PC-9 (cell line): Measurements from ENCODE around the gene OR8I2. TPM values are rescaled to one million over a fixed set of nuclear protein-coding genes. Genes with fewer than 3 reads are reported as not detected.

ENCODE experiments used
- Bru-seq: library from RNA; stranded (reverse); fragments of 400-500 nt; gene quantifications from one replicate; lab custom pipeline; 2021; lab: Mats Ljungman, UMichigan
- BruChase-seq, 2 experiments: library from RNA; stranded (reverse); fragments of 400-500 nt; gene quantifications; one replicate each; lab custom pipeline; 2021; lab: Mats Ljungman, UMichigan
- BruUV-seq: library from RNA; stranded (reverse); fragments of 400-500 nt; replicated peaks from 2 replicates; lab custom pipeline; 2021; lab: Mats Ljungman, UMichigan
- CTCF ChIA-PET: fragments of 300-600 bp; sonication (Branson Sonifier 250); formaldehyde crosslinking; loops from one replicate; lab custom pipeline; 2022; ENCODE audit warnings: antibody characterized with exemption; lab: Charles Lee
- POLR2A ChIA-PET: fragments of 300-600 bp; sonication (Branson Sonifier 250); formaldehyde crosslinking; loops from one replicate; lab custom pipeline; 2022; ENCODE audit warnings: antibody characterized with exemption; ENCODE audit not compliant: unreplicated experiment; lab: Charles Lee
- DNase-seq, 2 experiments: peaks; one replicate each; pipeline versions ENCODE4 v3.0.0 to v3.0.0-alpha.2; 2015 to 2022; ENCODE audit warnings: mixed read lengths in 1 of 2
- H2AFZ ChIP-seq: fragments of 200-600 bp; sonication (generic); 2 replicates; pipeline ENCODE4 v1.8.1; 2017; ENCODE audit warnings: antibody characterized with exemption
- H3F3A ChIP-seq: fragments of 200-600 bp; sonication (generic); 2 replicates; pipeline ENCODE4 v1.8.1; 2017; ENCODE audit warnings: antibody characterized with exemption, mild to moderate bottlenecking, low read depth; ENCODE audit not compliant: insufficient read depth
- H3K27ac ChIP-seq: fragments of 200-600 bp; sonication (generic); 2 replicates; pipeline ENCODE4 v1.6.1; 2016; ENCODE audit warnings: mixed run types
- H3K27me3 ChIP-seq: fragments of 200-600 bp; sonication (generic); 2 replicates; pipeline ENCODE4 v1.6.1; 2016; ENCODE audit warnings: low read depth, mixed run types; ENCODE audit not compliant: insufficient read depth
- H3K36me3 ChIP-seq: fragments of 200-600 bp; sonication (generic); 2 replicates; pipeline ENCODE4 v1.6.1; 2016; ENCODE audit warnings: low read depth, mixed run types
- H3K4me1 ChIP-seq: fragments of 200-600 bp; sonication (generic); replicated peaks from 2 replicates; pipeline ENCODE4 v1.6.1; 2016; ENCODE audit warnings: mixed run types; ENCODE audit not compliant: insufficient read depth
- H3K4me2 ChIP-seq: fragments of 200-600 bp; sonication (generic); 2 replicates; pipeline ENCODE4 v1.6.1; 2017; ENCODE audit warnings: mixed run types
- H3K4me3 ChIP-seq: fragments of 200-600 bp; sonication (generic); 2 replicates; pipeline ENCODE4 v1.6.1; 2016; ENCODE audit warnings: mixed run types
- H3K79me2 ChIP-seq: fragments of 200-600 bp; sonication (generic); 2 replicates; pipeline ENCODE4 v1.6.1; 2017; ENCODE audit warnings: low read depth, mixed run types
- H3K9me2 ChIP-seq: fragments of 200-600 bp; sonication (generic); 2 replicates; pipeline ENCODE4 v1.8.1; 2017; ENCODE audit warnings: mild to moderate bottlenecking; ENCODE audit not compliant: insufficient read depth
- H3K9me3 ChIP-seq: fragments of 200-600 bp; sonication (generic); 2 replicates; pipeline ENCODE4 v1.8.1; 2016; ENCODE audit warnings: low read depth; ENCODE audit not compliant: insufficient read depth
- H4K20me1 ChIP-seq: fragments of 200-600 bp; sonication (generic); 2 replicates; pipeline ENCODE4 v1.8.1; 2017; ENCODE audit not compliant: insufficient read depth
- CTCF ChIP-seq: fragments of 200-600 bp; sonication (generic); conservative IDR thresholded peaks from 2 replicates; pipeline ENCODE4 v1.6.1; 2017; ENCODE audit warnings: mixed run types, antibody characterized with exemption, mild to moderate bottlenecking, moderate library complexity
- EZH2 ChIP-seq: fragments of 200-600 bp; sonication (generic); IDR thresholded peaks from 2 replicates; pipeline ENCODE4 v1.8.0; 2017; ENCODE audit warnings: antibody characterized with exemption, low read depth
- intact Hi-C: fragments of 100-400 bp; cut with micrococcal nuclease; formaldehyde crosslinking; loops from one replicate; pipeline ENCODE4 v1.10.0; 2022; ENCODE audit not compliant: unreplicated experiment
- long read RNA-seq: library from polyadenylated mRNA; stranded (forward); transcript quantifications from one replicate; pipeline ENCODE4 v2.0.0, GENCODE V29; 2022
- total RNA-seq: library from RNA; stranded (reverse); gene quantifications from 2 replicates; pipeline ENCODE4 v1.2.3, GENCODE V29; 2021

Gene OR8I2
- total RNA-seq (not detected in 2 replicates), Bru-seq, nascent RNA (not detected), BruChase-seq, experiment 1, labeled RNA remaining after a 2-hour chase (not detected), BruChase-seq, experiment 2, labeled RNA remaining after a 6-hour chase (not detected)
- long read RNA-seq = 0 reads

- no peaks in the 10 kb centered on the region for H3K79me2 ChIP-seq
- H3K4me2 ChIP-seq = no peak within 1 kb of the TSS
- H3K9me3 ChIP-seq = no peaks in the 10 kb centered on the region
- POLR2A ChIA-PET = no interaction called here
- no peaks in the 10 kb centered on the region for H4K20me1 ChIP-seq
- no peaks in the 10 kb centered on the region for H3K36me3 ChIP-seq
- no peaks in the 10 kb centered on the region; the same call in 1 of the 2 replicates for H3K9me2 ChIP-seq
- no peak for DNase-seq
- H2AFZ ChIP-seq = no peak within 1 kb of the TSS; the same call in 1 of the 2 replicates
- H3K27me3 ChIP-seq = no peaks in the 10 kb centered on the region
- intact Hi-C loops = no loop called here
- no TSS peak for BruUV-seq
- H3F3A ChIP-seq = no peaks in the 10 kb centered on the region
- no peak for TF ChIP-seq CTCF
- no peak for TF ChIP-seq EZH2
- no peak within 1 kb of the TSS for H3K27ac ChIP-seq
- no peaks in the 10 kb centered on the region for H3K4me1 ChIP-seq
- no peak within 1 kb of the TSS for H3K4me3 ChIP-seq
- CTCF ChIA-PET = no interaction called here
Observed at GRCh38 chr11:56093008-56093407, at the start of gene OR8I2. OR8I2 (plus strand) TSS chr11:56093308; CDS start chr11:56093308, 0 bp downstream.

DNA sequence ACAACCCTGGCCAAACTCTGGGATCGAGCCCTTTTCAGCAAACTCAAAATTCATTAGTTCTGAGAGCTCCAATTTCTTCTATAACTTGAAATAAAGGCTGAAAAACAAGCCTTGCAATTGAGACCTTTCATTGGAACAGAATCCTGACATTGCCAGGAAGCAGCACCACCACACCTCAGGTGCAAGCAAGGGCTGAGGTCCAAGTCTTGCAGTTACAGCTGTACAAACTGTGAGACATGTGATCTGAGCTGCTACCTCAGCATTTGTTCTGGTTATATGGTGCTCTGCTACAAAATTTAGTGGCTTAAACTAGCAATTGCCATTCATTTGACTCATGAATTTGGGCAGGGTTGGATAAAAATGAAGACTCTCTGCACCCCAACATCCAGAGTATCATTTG is 47.6 kb upstream of the OR8I2 start:
- POLR2A ChIA-PET = no interaction called here
- Histone ChIP-seq H3K4me2 (no peak overlapping the region), H3K9me3 (no peaks in the 10 kb centered on the region), H4K20me1 (no peaks in the 10 kb centered on the region), H3K27me3 (no peaks in the 10 kb centered on the region), H3K9me2 (no peaks in the 10 kb centered on the region), H3F3A (no peaks in the 10 kb centered on the region), H3K4me3 (no peak overlapping the region), H2AFZ (no peak overlapping the region), H3K36me3 (no peaks in the 10 kb centered on the region), H3K79me2 (no peaks in the 10 kb centered on the region), H3K27ac (no peak overlapping the region), H3K4me1 (no peaks in the 10 kb centered on the region)
- intact Hi-C loops = no loop called here
- TF ChIP-seq CTCF (no peak), EZH2 (no peak)
- DNase-seq = no peak
- BruUV-seq = no TSS peak
- CTCF ChIA-PET = no interaction called here

DNA sequence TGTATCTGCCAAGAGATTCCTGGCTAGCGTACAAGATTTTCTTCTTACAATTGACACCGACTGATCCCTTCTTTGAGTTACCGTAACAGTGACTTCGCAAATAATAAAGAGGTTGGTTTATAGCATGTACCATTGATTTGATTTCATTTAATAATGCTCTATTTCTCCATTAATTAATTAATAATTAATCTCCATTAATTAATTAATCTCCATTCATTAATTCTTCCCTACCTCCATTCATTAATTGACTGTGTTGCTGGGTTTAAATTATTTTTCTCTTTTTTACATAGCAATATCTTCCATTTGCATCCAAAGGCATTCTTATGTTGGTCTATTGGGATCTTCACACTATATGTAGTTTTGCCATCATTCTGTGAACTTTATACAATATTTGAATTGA is 44.6 kb upstream of the OR8I2 start:
- Histone ChIP-seq H3K79me2 (no peaks in the 10 kb centered on the region), H3K4me2 (no peak overlapping the region), H3K4me3 (no peak overlapping the region), H3K36me3 (no peaks in the 10 kb centered on the region), H3K27me3 (no peaks in the 10 kb centered on the region), H2AFZ (no peak overlapping the region), H3K9me3 (no peaks in the 10 kb centered on the region), H3K4me1 (no peaks in the 10 kb centered on the region), H4K20me1 (no peaks in the 10 kb centered on the region), H3F3A (no peaks in the 10 kb centered on the region), H3K27ac (no peak overlapping the region), H3K9me2 (no peaks in the 10 kb centered on the region)
- CTCF ChIA-PET = no interaction called here
- BruUV-seq = no TSS peak
- DNase-seq = no peak
- intact Hi-C loops = no loop called here
- POLR2A ChIA-PET = no interaction called here
- no peak for TF ChIP-seq CTCF
- TF ChIP-seq EZH2 = no peak
